ENCODE measurements around the gene NAA80. TPM values are rescaled to one million over a fixed set of nuclear protein-coding genes. Genes with fewer than 3 reads are reported as not detected.

The NAA80 gene
- total and polyA plus RNA-seq, 2 of the 13 experiments (the other 11 are each of a cell fraction or from before 2014, with no cell fraction given), result 3.4 to 8.7 TPM

DNA sequence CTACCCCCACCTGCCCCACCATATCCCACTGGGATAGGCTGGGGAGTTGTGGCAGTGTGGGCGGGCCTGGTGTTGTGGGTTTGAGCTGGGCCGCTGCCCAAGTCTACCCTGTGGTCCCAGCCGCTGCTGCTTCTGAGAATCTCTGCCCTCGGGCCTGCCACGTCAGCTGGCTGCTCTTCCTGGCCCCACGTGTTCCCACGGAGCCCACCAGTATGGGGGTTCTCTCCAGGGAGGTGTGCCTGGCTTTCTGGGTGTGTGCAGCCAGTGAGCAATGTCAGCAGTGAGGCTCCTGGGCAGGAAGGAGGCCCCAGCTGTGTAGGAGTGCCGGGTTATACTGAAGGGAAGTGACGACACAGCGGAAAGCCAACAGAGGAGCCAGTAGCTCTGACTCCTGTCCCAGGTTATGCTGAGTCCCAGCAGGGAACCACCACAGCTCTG lies 52.7 kb downstream of the NAA80 start:
- no peak for DNase-seq (ENCODE audit: low spot score)
- ChIA-PET POLR2A (interaction anchor here (0.8 to 1.6 kb wide), 6 partner anchors 11 to 82 kb away, joined by 3 to 14 read pairs (median 4); partner anchors contain the start of genes GNAI2, IFRD2 and TUSC2), CTCF (ENCODE audit: low intra/inter-chr PET ratio, low total read pairs) (interaction anchor here (1.3 to 2.5 kb wide), 5 partner anchors 10 to 54 kb away, joined by 4 to 29 read pairs (median 7); no protein-coding TSS in a partner anchor)
- H3K79me2 ChIP-seq (ENCODE audit: insufficient read depth, low read length), result peaks cover 27% of the 10 kb centered on the region
- 0 out of 2 replicates have a peak overlapping the region, but pooled peaks have one; percentile 53 for H3K9ac ChIP-seq (ENCODE audit: insufficient read depth, low read depth, low read length)
- H3K4me1 ChIP-seq (ENCODE audit: insufficient read depth, low read length), result peaks cover 20% of the 10 kb centered on the region
- intact Hi-C loops (cut with micrococcal nuclease; ENCODE audit: unreplicated experiment), result loop anchor here (1.0 kb wide), 1 partner anchor 19 kb away; no protein-coding TSS in a partner anchor
- no peaks in the 10 kb centered on the region for H3K9me3 ChIP-seq (ENCODE audit: low read length)
- no peaks in the 10 kb centered on the region for H3K27me3 ChIP-seq (ENCODE audit: control insufficient read depth in 1 of 2, insufficient read depth in 2 of 2, low read length in 2 of 2)
- no peak overlapping the region for H3K27ac ChIP-seq (ENCODE audit: extremely low read length, insufficient read depth, low read length)
- FAIRE-seq, result no peak
- H3K4me2 ChIP-seq (ENCODE audit: low read depth, low read length), result peak overlapping the region; percentile 71
- WGBS (ENCODE audit: low lambda C conversion rate), result 62% methylated on average over 6 of the region's 10 CpGs
- H2AFZ ChIP-seq (ENCODE audit: low read length), result no peak overlapping the region
- BruUV-seq (replicated peaks), result no TSS peak
- no peak; the same call in 1 of the 3 replicates for ATAC-seq
- H4K20me1 ChIP-seq (ENCODE audit: insufficient read depth, low read length), result no peaks in the 10 kb centered on the region
- peak overlapping the region in 1 of 3 experiments; percentile 67; a peak in 1 of 6 replicates for H3K4me3 ChIP-seq (replicated peaks in 1 of 3; ENCODE audit: insufficient read depth in 1 of 3, low read depth in 2 of 3, low read length in 3 of 3)
- peaks cover 0 to 7% of the 10 kb centered on the region in 2 experiments; a peak in 2 of 5 replicates for H3K36me3 ChIP-seq (replicated peaks in 1 of 2; ENCODE audit: control insufficient read depth in 1 of 2, insufficient read depth in 2 of 2, low read length in 2 of 2)
- in situ Hi-C loops (cut with HindIII; ENCODE audit: extremely low pct_ligation_motif_present, low pct_unique_long_range_greater_than_20kb), result no loop called here
- TF ChIP-seq ZNF550 (CRISPR knock-in tag; IDR thresholded peaks at IDR 0.05; ENCODE audit: borderline replicate concordance) (no peak), KDM2A (CRISPR knock-in tag; IDR thresholded peaks at IDR 0.05; ENCODE audit: borderline replicate concordance, low read depth) (no peak), PHF21A (CRISPR knock-in tag; IDR thresholded peaks at IDR 0.05) (0 out of 2 replicates have a peak, but pooled peaks have one; percentile 21), SPEN (CRISPR knock-in tag; IDR thresholded peaks at IDR 0.05; ENCODE audit: low read depth) (0 out of 2 replicates have a peak, but pooled peaks have one; percentile 2), HNRNPLL (IDR thresholded peaks at IDR 0.05; ENCODE audit: low read depth, low read length, poor library complexity, severe bottlenecking) (peak; percentile 2), PRMT3 (CRISPR knock-in tag; IDR thresholded peaks at IDR 0.05; ENCODE audit: borderline replicate concordance, low read depth) (no peak), ZBTB38 (CRISPR knock-in tag; IDR thresholded peaks at IDR 0.05) (peak; percentile 14; the same call in 1 of the 2 replicates), MTF2 (CRISPR knock-in tag; IDR thresholded peaks at IDR 0.05; ENCODE audit: borderline replicate concordance) (0 out of 2 replicates have a peak, but pooled peaks have one; percentile 76), CSRNP1 (CRISPR knock-in tag; IDR thresholded peaks at IDR 0.05) (0 out of 2 replicates have a peak, but pooled peaks have one; percentile 4), ZNF431 (CRISPR knock-in tag; IDR thresholded peaks at IDR 0.05; ENCODE audit: borderline replicate concordance, low read depth) (no peak), ZFY (CRISPR knock-in tag; IDR thresholded peaks at IDR 0.05) (0 out of 2 replicates have a peak, but pooled peaks have one; percentile 13), ZNF781 (CRISPR knock-in tag; IDR thresholded peaks at IDR 0.05; ENCODE audit: borderline replicate concordance, not compliant biosample characterization) (peak; percentile 1), SMAD1 (CRISPR knock-in tag; IDR thresholded peaks at IDR 0.05; ENCODE audit: borderline replicate concordance, low read depth) (0 out of 2 replicates have a peak, but pooled peaks have one; percentile 19), RFXAP (CRISPR knock-in tag; IDR thresholded peaks at IDR 0.05; ENCODE audit: borderline replicate concordance) (0 out of 2 replicates have a peak, but pooled peaks have one; percentile 4), ZMAT3 (CRISPR knock-in tag; conservative IDR thresholded peaks at IDR 0.05) (no peak), SALL2 (CRISPR knock-in tag; IDR thresholded peaks at IDR 0.05) (no peak)
- TF ChIP-seq, protein P1, sequence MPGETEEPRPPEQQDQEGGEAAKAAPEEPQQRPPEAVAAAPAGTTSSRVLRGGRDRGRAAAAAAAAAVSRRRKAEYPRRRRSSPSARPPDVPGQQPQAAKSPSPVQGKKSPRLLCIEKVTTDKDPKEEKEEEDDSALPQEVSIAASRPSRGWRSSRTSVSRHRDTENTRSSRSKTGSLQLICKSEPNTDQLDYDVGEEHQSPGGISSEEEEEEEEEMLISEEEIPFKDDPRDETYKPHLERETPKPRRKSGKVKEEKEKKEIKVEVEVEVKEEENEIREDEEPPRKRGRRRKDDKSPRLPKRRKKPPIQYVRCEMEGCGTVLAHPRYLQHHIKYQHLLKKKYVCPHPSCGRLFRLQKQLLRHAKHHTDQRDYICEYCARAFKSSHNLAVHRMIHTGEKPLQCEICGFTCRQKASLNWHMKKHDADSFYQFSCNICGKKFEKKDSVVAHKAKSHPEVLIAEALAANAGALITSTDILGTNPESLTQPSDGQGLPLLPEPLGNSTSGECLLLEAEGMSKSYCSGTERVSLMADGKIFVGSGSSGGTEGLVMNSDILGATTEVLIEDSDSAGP (CRISPR knock-in tag; IDR thresholded peaks at IDR 0.05; ENCODE audit: borderline replicate concordance), result 0 out of 2 replicates have a peak, but pooled peaks have one; percentile 14
- TF ChIP-seq, protein P2, sequence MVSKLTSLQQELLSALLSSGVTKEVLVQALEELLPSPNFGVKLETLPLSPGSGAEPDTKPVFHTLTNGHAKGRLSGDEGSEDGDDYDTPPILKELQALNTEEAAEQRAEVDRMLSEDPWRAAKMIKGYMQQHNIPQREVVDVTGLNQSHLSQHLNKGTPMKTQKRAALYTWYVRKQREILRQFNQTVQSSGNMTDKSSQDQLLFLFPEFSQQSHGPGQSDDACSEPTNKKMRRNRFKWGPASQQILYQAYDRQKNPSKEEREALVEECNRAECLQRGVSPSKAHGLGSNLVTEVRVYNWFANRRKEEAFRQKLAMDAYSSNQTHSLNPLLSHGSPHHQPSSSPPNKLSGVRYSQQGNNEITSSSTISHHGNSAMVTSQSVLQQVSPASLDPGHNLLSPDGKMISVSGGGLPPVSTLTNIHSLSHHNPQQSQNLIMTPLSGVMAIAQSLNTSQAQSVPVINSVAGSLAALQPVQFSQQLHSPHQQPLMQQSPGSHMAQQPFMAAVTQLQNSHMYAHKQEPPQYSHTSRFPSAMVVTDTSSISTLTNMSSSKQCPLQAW (CRISPR knock-in tag; IDR thresholded peaks at IDR 0.05), result 0 out of 2 replicates have a peak, but pooled peaks have one; percentile 3
